ENCODE results near the gene PALB2. TPM values are rescaled to one million over a fixed set of nuclear protein-coding genes. Genes with fewer than 3 reads are reported as not detected.
"Not testable (repeated sequence)": the region's sequence is repeated elsewhere in the genome, so short reads cannot be mapped to it uniquely, and the experiment has no call there.

The PALB2 gene
- total and polyA plus RNA-seq, 9 donors, result 8.0 to 11.2 (median 9.5) TPM

DNA sequence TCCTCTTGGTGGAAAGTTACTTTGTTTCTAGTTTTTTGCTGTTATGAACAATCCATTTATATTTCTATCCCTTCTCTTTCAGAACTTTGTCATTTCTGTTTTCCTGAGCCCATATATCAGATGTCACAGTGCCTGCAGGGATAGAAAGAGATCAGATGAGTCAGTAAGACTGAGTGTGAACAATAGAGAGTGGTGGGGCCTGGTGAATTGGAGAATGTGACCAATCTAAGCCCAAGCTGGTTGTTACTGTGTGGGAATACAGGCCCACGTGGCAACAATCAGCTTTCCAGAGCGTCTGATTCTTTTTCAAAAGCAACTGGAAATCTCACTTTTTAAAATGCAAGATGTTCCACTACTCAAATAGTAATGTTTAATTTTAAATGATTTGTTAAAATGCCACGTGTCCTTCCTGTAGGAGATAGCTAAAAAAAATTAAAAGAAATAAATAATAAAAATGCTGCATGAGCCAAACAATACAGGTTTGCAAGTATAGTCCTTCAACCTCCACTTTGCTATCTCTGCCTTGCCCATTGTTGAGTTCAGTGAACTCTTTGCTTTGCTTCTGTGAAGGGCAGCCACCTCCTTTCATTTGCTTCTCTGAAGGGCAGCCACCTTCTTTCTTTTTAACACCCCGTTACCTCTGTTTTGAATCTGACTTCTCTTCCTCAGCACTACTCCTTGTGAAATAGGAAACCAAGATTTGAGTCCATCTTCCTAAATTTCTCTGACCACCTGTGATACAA, 9.7 kb upstream of the PALB2 start:
- Histone ChIP-seq H3K9me3 (replicated peaks; ENCODE audit: control insufficient read depth, low read depth, low read length) (no peaks in the 10 kb centered on the region), H3K4me3 (ENCODE audit: low read length) (no peak overlapping the region), H3K36me3 (ENCODE audit: control insufficient read depth, insufficient read depth, low read length) (peaks cover 9% of the 10 kb centered on the region), H3K27me3 (ENCODE audit: control insufficient read depth, insufficient read depth, low read length) (no peaks in the 10 kb centered on the region), H3K4me1 (ENCODE audit: control insufficient read depth, insufficient read depth, low read length) (no peaks in the 10 kb centered on the region), H3K27ac (ENCODE audit: low read length) (no peak overlapping the region)
- DNase-seq, result no peak
- no CpG with 5 or more reads among the region's 4 CpGs for WGBS (ENCODE audit: insufficient coverage)

DNA sequence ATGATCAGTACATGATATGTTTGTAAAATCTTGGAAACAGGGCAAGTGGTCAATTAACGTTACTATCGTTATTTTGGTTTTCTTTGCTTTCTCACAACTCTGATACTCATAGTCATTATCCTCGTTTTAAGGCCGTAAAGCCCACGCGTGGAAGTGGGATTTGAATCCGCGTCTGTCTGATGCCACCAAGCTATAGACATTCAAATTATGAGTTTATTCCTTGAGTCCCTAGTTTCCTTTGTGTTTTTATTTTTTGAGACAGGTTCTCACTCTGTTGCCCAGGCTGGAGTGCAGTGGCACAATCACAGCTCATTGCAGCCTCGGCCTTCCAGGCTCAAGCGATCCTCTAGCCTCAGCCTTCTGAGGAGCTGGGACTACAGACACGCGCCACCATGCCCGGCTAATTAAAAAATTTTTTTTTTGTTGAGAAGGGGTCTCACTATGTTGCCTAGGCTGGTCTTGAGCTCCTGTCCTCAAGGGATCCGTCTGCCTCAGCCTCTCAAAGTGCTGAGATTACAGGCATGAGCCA, 1.2 kb upstream of the PALB2 start:
- H3K36me3 ChIP-seq (ENCODE audit: control insufficient read depth, insufficient read depth, low read length), result peaks cover 7% of the 10 kb centered on the region
- DNase-seq, result no peak
- H3K9me3 ChIP-seq (replicated peaks; ENCODE audit: control insufficient read depth, low read depth, low read length), result no peaks in the 10 kb centered on the region
- 92% methylated on average over 3 of the region's 14 CpGs for WGBS (ENCODE audit: insufficient coverage)
- H3K27me3 ChIP-seq (ENCODE audit: control insufficient read depth, insufficient read depth, low read length), result no peaks in the 10 kb centered on the region
- peak overlapping the region; percentile 98 for H3K4me3 ChIP-seq (ENCODE audit: low read length)
- peaks cover 16% of the 10 kb centered on the region for H3K4me1 ChIP-seq (ENCODE audit: control insufficient read depth, insufficient read depth, low read length)
- H3K27ac ChIP-seq (ENCODE audit: low read length), result no peak overlapping the region

DNA sequence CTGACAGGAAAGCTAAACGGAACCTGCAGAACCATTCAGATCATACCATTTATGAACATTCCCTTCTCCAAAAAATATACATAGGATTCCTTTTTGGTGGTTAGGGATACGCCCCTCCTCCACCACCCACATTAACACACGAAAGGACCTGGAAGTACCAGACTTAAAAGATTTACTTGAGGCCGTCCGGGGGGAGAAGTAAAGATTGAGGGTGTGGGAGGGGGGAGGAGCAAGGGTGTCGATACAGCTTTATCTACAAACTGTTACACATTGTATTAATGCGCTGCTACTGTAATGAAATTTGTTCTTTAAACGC, 537 bp downstream of the PALB2 start:
- H3K4me1 ChIP-seq (ENCODE audit: control insufficient read depth, insufficient read depth, low read length), result peaks cover 16% of the 10 kb centered on the region
- H3K4me3 ChIP-seq (ENCODE audit: low read length), result peak overlapping the region; percentile 98
- no peak for DNase-seq
- peaks cover 10% of the 10 kb centered on the region for H3K36me3 ChIP-seq (ENCODE audit: control insufficient read depth, insufficient read depth, low read length)
- no CpG with 5 or more reads among the region's 8 CpGs for WGBS (ENCODE audit: insufficient coverage)
- H3K27ac ChIP-seq (ENCODE audit: low read length), result peak overlapping the region; percentile 83
- no peaks in the 10 kb centered on the region for H3K27me3 ChIP-seq (ENCODE audit: control insufficient read depth, insufficient read depth, low read length)
- H3K9me3 ChIP-seq (replicated peaks; ENCODE audit: control insufficient read depth, low read depth, low read length), result no peaks in the 10 kb centered on the region

DNA sequence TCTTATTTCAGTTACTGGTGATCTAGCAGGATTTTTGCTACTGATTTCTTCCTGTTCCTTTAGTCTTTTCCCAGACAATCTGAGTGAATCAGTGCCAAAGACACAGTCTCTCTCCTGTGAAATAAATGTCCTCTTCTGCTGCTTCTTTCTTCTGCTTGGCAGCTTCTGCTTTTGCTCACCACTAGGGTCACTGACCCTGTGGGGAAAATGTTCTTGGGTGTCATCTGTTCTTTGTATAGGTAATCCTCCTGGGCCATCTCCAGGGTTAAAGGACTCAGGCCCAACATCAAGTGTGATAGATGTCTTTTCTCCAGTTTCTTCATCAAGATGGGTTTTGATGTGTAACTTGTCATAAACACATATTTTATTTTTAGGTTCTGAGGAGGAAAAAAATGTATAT, 5.2 kb downstream of the PALB2 start:
- Histone ChIP-seq H3K27me3 (ENCODE audit: control insufficient read depth, insufficient read depth, low read length) (no peaks in the 10 kb centered on the region), H3K9me3 (replicated peaks; ENCODE audit: control insufficient read depth, low read depth, low read length) (no peaks in the 10 kb centered on the region), H3K4me1 (ENCODE audit: control insufficient read depth, insufficient read depth, low read length) (peaks cover 7% of the 10 kb centered on the region), H3K36me3 (ENCODE audit: control insufficient read depth, insufficient read depth, low read length) (peaks cover 26% of the 10 kb centered on the region), H3K27ac (ENCODE audit: low read length) (no peak overlapping the region), H3K4me3 (ENCODE audit: low read length) (no peak overlapping the region)
- no peak for DNase-seq

DNA sequence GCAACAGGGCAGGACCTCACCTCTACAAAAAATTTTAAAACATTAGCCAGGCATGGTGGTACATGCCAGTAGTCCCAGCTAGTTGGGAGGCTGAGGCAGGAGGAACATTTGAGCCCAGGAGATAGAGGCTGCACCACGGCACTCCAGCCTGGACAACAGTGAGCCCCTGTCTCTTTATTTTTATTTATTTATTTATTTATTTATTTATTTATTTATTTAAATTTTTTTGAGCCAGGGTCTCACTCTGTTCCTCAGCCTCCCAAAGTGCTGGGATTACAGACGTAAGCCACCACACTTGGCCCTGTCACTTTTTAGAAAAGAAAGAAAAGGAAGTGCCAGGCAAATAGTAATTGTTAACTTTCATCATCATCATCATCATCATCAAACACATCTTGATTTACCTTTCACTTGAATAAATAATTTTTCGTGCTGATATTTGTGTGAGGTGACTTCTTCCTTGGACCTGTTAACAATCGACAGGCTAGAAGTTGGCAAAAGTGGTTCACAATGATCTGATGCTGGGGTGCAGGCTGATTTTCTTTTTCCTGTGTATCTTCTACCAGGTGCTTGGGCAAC, 6.6 kb downstream of the PALB2 start:
- H3K4me3 ChIP-seq (ENCODE audit: low read length), result no peak overlapping the region
- no CpG with 5 or more reads among the region's 4 CpGs for WGBS (ENCODE audit: insufficient coverage)

DNA sequence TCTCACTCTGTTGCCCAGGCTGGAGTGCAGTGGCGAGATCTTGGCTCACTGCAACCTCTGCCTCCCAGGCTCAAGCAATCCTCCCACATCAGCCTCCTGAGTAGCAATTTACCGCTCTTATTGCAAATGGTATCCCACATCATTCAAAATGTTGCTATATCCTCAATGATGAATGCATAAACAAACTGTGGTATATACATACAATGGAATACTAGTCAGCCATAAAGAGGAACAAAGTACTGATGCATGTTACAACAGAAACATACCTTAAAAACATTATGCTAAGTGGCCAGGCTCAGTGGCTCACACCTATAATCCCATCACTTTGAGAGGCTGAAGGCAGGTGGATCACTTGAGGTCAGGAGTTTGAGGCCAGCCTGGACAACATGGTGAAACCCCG, 9.2 kb downstream of the PALB2 start:
- H3K4me3 ChIP-seq (ENCODE audit: low read length); H3K27ac ChIP-seq (ENCODE audit: low read length); H3K27me3 ChIP-seq (ENCODE audit: control insufficient read depth, insufficient read depth, low read length); H3K4me1 ChIP-seq (ENCODE audit: control insufficient read depth, insufficient read depth, low read length); DNase-seq; H3K9me3 ChIP-seq (replicated peaks; ENCODE audit: control insufficient read depth, low read depth, low read length): not testable (repeated sequence)
- WGBS (ENCODE audit: insufficient coverage), result 94% methylated on average over 2 of the region's 3 CpGs
- H3K36me3 ChIP-seq (ENCODE audit: control insufficient read depth, insufficient read depth, low read length), result peaks cover 36% of the 10 kb centered on the region

More for the DNA sequence above, 6.6 kb downstream of the PALB2 start:
- peaks cover 30% of the 10 kb centered on the region for H3K36me3 ChIP-seq (ENCODE audit: control insufficient read depth, insufficient read depth, low read length)
- DNase-seq, result no peak
- H3K27ac ChIP-seq (ENCODE audit: low read length), result no peak overlapping the region
- no peaks in the 10 kb centered on the region for H3K4me1 ChIP-seq (ENCODE audit: control insufficient read depth, insufficient read depth, low read length)
- no peaks in the 10 kb centered on the region for H3K9me3 ChIP-seq (replicated peaks; ENCODE audit: control insufficient read depth, low read depth, low read length)
- H3K27me3 ChIP-seq (ENCODE audit: control insufficient read depth, insufficient read depth, low read length), result no peaks in the 10 kb centered on the region

DNA sequence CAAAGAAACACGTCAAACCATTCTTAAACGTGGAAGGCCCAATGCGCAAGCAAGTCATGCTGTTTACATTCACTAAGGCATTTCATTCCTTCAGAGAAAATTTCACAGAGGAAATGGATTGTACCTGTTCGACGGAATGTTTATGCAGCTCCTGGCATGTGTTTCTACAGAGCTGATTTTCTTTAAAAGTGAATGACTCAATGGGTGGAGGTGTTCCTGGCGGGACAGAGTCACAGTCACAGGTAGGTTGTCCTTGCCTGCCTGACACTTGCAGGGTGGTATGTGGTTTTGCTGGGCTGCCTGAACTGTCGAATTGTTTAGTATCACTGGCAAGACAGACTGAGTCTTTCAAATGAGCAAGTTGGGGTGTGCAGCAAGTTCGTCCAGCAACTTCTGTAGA, 11.6 kb downstream of the PALB2 start:
- Histone ChIP-seq H3K27me3 (ENCODE audit: control insufficient read depth, insufficient read depth, low read length) (no peaks in the 10 kb centered on the region), H3K9me3 (replicated peaks; ENCODE audit: control insufficient read depth, low read depth, low read length) (no peaks in the 10 kb centered on the region), H3K4me3 (ENCODE audit: low read length) (no peak overlapping the region), H3K36me3 (ENCODE audit: control insufficient read depth, insufficient read depth, low read length) (peaks cover 35% of the 10 kb centered on the region), H3K4me1 (ENCODE audit: control insufficient read depth, insufficient read depth, low read length) (no peaks in the 10 kb centered on the region), H3K27ac (ENCODE audit: low read length) (no peak overlapping the region)
- 98% methylated on average over 6 of the region's 8 CpGs for WGBS (ENCODE audit: insufficient coverage)
- no peak for DNase-seq

DNA sequence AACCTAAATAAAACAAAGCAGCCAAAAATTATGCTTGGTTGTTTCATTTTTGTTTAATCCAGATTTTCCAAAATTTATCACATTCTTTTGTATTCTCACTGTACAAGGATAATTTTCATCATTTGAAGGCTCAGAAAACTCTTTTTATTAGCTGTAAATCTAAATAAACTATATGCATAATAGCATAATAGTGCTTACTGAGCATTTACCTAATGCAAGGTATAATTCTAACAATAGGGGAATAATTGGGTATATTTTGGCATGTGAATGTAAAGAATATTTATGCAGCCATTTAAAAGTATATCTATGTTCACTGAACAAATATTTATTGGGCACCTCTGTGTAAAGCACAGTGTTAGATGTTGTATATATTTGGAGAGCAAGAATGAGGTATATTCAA, 17.0 kb downstream of the PALB2 start:
- H3K36me3 ChIP-seq (ENCODE audit: control insufficient read depth, insufficient read depth, low read length), result peaks cover 43% of the 10 kb centered on the region
- no peaks in the 10 kb centered on the region for H3K4me1 ChIP-seq (ENCODE audit: control insufficient read depth, insufficient read depth, low read length)
- no peaks in the 10 kb centered on the region for H3K9me3 ChIP-seq (replicated peaks; ENCODE audit: control insufficient read depth, low read depth, low read length)
- no peak overlapping the region for H3K4me3 ChIP-seq (ENCODE audit: low read length)
- DNase-seq, result no peak
- no peaks in the 10 kb centered on the region for H3K27me3 ChIP-seq (ENCODE audit: control insufficient read depth, insufficient read depth, low read length)
- no peak overlapping the region for H3K27ac ChIP-seq (ENCODE audit: low read length)

DNA sequence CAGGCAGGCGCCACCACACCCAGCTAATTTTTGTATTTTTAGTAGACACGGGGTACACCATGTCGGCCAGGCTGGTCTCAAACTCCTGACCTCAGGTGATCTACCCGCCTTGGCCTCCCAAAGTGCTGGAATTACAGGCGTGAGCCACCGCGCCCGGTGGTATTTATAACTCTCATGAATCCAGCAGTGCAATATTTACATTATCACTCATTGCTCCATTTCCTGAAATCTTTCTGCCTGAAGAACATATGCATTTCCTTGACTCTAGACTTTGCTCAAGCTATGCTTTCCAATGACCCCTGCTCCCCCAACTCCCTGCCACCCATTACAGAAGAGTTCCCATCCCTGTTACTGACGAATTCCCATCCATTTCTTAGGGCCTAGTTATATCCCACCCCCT, 25.3 kb downstream of the PALB2 start:
- Histone ChIP-seq H3K4me1 (ENCODE audit: control insufficient read depth, insufficient read depth, low read length) (no peaks in the 10 kb centered on the region), H3K36me3 (ENCODE audit: control insufficient read depth, insufficient read depth, low read length) (peaks cover 23% of the 10 kb centered on the region), H3K9me3 (replicated peaks; ENCODE audit: control insufficient read depth, low read depth, low read length) (no peaks in the 10 kb centered on the region), H3K27ac (ENCODE audit: low read length) (no peak overlapping the region), H3K27me3 (ENCODE audit: control insufficient read depth, insufficient read depth, low read length) (no peaks in the 10 kb centered on the region), H3K4me3 (ENCODE audit: low read length) (no peak overlapping the region)
- DNase-seq, result no peak
- WGBS (ENCODE audit: insufficient coverage), result 97% methylated on average over 9 of the region's 9 CpGs

DNA sequence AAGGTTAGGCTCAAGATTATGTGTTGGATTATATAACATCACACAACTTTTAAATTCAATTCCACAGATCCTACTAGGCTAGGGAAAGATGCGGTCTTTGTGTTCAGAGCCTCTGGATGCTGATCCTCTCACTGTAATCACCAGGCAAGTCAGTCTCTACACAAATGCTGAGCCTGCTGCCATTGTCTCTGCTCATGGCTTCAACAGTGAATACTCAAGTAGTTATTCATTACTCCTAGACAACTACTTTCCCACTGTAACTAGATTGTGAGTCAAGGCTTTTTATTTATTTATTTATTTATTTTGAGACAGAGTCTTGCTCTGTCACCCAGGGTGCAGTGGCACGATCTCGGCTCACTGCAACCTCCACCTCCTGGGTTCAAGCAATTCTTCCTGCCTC, 29.2 kb downstream of the PALB2 start:
- no peak overlapping the region for H3K4me3 ChIP-seq (ENCODE audit: low read length)
- H3K9me3 ChIP-seq (replicated peaks; ENCODE audit: control insufficient read depth, low read depth, low read length), result no peaks in the 10 kb centered on the region
- no peaks in the 10 kb centered on the region for H3K27me3 ChIP-seq (ENCODE audit: control insufficient read depth, insufficient read depth, low read length)
- DNase-seq, result no peak
- H3K36me3 ChIP-seq (ENCODE audit: control insufficient read depth, insufficient read depth, low read length), result peaks cover 17% of the 10 kb centered on the region
- WGBS (ENCODE audit: insufficient coverage), result 100% methylated on average over 1 of the region's 3 CpGs
- H3K4me1 ChIP-seq (ENCODE audit: control insufficient read depth, insufficient read depth, low read length), result no peaks in the 10 kb centered on the region
- no peak overlapping the region for H3K27ac ChIP-seq (ENCODE audit: low read length)

Measured in muscle of leg (tissue), 11 donors.